Measurements from ENCODE around the gene ABTB2.

- no peak for TF ChIP-seq CSDC2 (CRISPR knock-in tag; IDR thresholded peaks at IDR 0.05)
- TF ChIP-seq, protein P1, sequence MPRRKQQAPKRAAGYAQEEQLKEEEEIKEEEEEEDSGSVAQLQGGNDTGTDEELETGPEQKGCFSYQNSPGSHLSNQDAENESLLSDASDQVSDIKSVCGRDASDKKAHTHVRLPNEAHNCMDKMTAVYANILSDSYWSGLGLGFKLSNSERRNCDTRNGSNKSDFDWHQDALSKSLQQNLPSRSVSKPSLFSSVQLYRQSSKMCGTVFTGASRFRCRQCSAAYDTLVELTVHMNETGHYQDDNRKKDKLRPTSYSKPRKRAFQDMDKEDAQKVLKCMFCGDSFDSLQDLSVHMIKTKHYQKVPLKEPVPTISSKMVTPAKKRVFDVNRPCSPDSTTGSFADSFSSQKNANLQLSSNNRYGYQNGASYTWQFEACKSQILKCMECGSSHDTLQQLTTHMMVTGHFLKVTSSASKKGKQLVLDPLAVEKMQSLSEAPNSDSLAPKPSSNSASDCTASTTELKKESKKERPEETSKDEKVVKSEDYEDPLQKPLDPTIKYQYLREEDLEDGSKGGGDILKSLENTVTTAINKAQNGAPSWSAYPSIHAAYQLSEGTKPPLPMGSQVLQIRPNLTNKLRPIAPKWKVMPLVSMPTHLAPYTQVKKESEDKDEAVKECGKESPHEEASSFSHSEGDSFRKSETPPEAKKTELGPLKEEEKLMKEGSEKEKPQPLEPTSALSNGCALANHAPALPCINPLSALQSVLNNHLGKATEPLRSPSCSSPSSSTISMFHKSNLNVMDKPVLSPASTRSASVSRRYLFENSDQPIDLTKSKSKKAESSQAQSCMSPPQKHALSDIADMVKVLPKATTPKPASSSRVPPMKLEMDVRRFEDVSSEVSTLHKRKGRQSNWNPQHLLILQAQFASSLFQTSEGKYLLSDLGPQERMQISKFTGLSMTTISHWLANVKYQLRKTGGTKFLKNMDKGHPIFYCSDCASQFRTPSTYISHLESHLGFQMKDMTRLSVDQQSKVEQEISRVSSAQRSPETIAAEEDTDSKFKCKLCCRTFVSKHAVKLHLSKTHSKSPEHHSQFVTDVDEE (CRISPR knock-in tag; IDR thresholded peaks at IDR 0.05): no peak
- TF ChIP-seq ZNF70 (CRISPR knock-in tag; IDR thresholded peaks at IDR 0.05): no peak
- no peak for TF ChIP-seq PATZ1 (CRISPR knock-in tag; IDR thresholded peaks at IDR 0.05; ENCODE audit: borderline replicate concordance)
- no peak for TF ChIP-seq SNAI2 (CRISPR knock-in tag; IDR thresholded peaks at IDR 0.05)
- no peak for TF ChIP-seq PPARA (CRISPR knock-in tag; IDR thresholded peaks at IDR 0.05; ENCODE audit: borderline replicate concordance)
- TF ChIP-seq CREB5 (CRISPR knock-in tag; IDR thresholded peaks at IDR 0.05; ENCODE audit: low read depth): no peak
- TF ChIP-seq ZNF565 (CRISPR knock-in tag; conservative IDR thresholded peaks at IDR 0.05; ENCODE audit: low read depth): no peak
- no peak for TF ChIP-seq ZFP3 (CRISPR knock-in tag; IDR thresholded peaks at IDR 0.05)
- TF ChIP-seq ZFP30 (CRISPR knock-in tag; IDR thresholded peaks at IDR 0.05): no peak
- TF ChIP-seq ESRRG (CRISPR knock-in tag; IDR thresholded peaks at IDR 0.05): no peak
- TF ChIP-seq, protein P2, sequence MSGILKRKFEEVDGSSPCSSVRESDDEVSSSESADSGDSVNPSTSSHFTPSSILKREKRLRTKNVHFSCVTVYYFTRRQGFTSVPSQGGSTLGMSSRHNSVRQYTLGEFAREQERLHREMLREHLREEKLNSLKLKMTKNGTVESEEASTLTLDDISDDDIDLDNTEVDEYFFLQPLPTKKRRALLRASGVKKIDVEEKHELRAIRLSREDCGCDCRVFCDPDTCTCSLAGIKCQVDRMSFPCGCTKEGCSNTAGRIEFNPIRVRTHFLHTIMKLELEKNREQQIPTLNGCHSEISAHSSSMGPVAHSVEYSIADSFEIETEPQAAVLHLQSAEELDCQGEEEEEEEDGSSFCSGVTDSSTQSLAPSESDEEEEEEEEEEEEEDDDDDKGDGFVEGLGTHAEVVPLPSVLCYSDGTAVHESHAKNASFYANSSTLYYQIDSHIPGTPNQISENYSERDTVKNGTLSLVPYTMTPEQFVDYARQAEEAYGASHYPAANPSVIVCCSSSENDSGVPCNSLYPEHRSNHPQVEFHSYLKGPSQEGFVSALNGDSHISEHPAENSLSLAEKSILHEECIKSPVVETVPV (CRISPR knock-in tag; IDR thresholded peaks at IDR 0.05): no peak
These were observed 61.4 kb downstream of the ABTB2 start for GRCh38 chr11:34296412-34296811.

Measured in SK-N-SH treated with all-trans-retinoic acid at 6 μM for 48 hours (cell line).